Smooth muscle cell (in vitro differentiated cells): ENCODE results near the gene KIF5C. TPM values are rescaled to one million over a fixed set of nuclear protein-coding genes. Genes with fewer than 3 reads are reported as not detected.
A peak's percentile ranks its signal among the peaks of the same experiment; 100 is the strongest.

ENCODE experiments used
- DNase-seq: peaks from one replicate; lab custom pipeline; 2025; ENCODE audit not compliant: unreplicated experiment; lab: John Stamatoyannopoulos, UW
- H2AFZ ChIP-seq: fragments of 200-600 bp; sonication (generic); 2 replicates; pipeline ENCODE4 v1.6.0; 2016; ENCODE audit warnings: antibody characterized with exemption, low read depth, mild to moderate bottlenecking
- H3F3A ChIP-seq: fragments of 200-600 bp; sonication (generic); 2 replicates; pipeline ENCODE4 v1.6.0; 2017; ENCODE audit warnings: antibody characterized with exemption, low read depth
- H3K27ac ChIP-seq: fragments of 200-600 bp; sonication (generic); 2 replicates; pipeline ENCODE4 v1.5.1; 2016; ENCODE audit warnings: low read depth, mild to moderate bottlenecking
- H3K27me3 ChIP-seq: fragments of 200-600 bp; sonication (generic); 2 replicates; pipeline ENCODE4 v1.6.1; 2016; ENCODE audit warnings: low read depth, mild to moderate bottlenecking
- H3K36me3 ChIP-seq: fragments of 200-600 bp; sonication (generic); 2 replicates; pipeline ENCODE4 v1.5.1; 2016; ENCODE audit warnings: low read depth
- H3K4me1 ChIP-seq: fragments of 200-600 bp; sonication (generic); 2 replicates; pipeline ENCODE4 v1.5.1; 2016; ENCODE audit warnings: low read depth
- H3K4me2 ChIP-seq: fragments of 200-600 bp; sonication (generic); 2 replicates; pipeline ENCODE4 v1.6.0; 2016; ENCODE audit warnings: mild to moderate bottlenecking
- H3K4me3 ChIP-seq: fragments of 200-600 bp; sonication (generic); 2 replicates; pipeline ENCODE4 v1.5.1; 2016; ENCODE audit warnings: mild to moderate bottlenecking
- H3K79me2 ChIP-seq: fragments of 200-600 bp; sonication (generic); 2 replicates; pipeline ENCODE4 v1.6.0; 2016; ENCODE audit warnings: low read depth, mild to moderate bottlenecking
- H3K9ac ChIP-seq: fragments of 200-600 bp; sonication (generic); 2 replicates; pipeline ENCODE4 v1.6.0; 2016; ENCODE audit warnings: low read depth
- H3K9me3 ChIP-seq: fragments of 200-600 bp; sonication (generic); replicated peaks from 2 replicates; pipeline ENCODE4 v1.5.1; 2016; ENCODE audit warnings: low read depth
- H4K20me1 ChIP-seq: fragments of 200-600 bp; sonication (generic); 2 replicates; pipeline ENCODE4 v1.6.0; 2016; ENCODE audit warnings: low read depth
- CTCF ChIP-seq: fragments of 200-600 bp; sonication (generic); IDR thresholded peaks from 2 replicates; pipeline ENCODE4 v1.5.1; 2017; ENCODE audit warnings: borderline replicate concordance, mild to moderate bottlenecking, antibody characterized with exemption; ENCODE audit not compliant: insufficient read depth, poor library complexity, severe bottlenecking
- WGBS: methylation state at CpG from one replicate; pipeline ENCODE4 v1.1.7; 2016; ENCODE audit warnings: low lambda C conversion rate; 5-methylcytosine and 5-hydroxymethylcytosine counted together
- polyA plus RNA-seq: library from polyadenylated mRNA; unstranded; fragments of >200 nt; fragmentation: Nextera tagmentation; extraction: Ambion mirVana; gene quantifications from 2 replicates; pipeline ENCODE4 v1.2.1, GENCODE V29; 2016
- total RNA-seq: library from RNA; depleted of rRNA; stranded (reverse); fragments of >200 nt; gene quantifications from 2 replicates; pipeline ENCODE4 v1.2.3, GENCODE V29; 2014

KIF5C gene
- total and polyA plus RNA-seq, 2 experiments from 2014 or later: 0.09 to 1.4 TPM

GRCh38 chr2:149021761-149022160 is 146.7 kb downstream of the KIF5C start:
- Histone ChIP-seq H3K27ac (no peak overlapping the region), H3K4me2 (no peak overlapping the region), H4K20me1 (no peaks in the 10 kb centered on the region), H3K4me1 (no peaks in the 10 kb centered on the region), H3K9me3 (no peaks in the 10 kb centered on the region), H3F3A (no peaks in the 10 kb centered on the region), H3K79me2 (no peaks in the 10 kb centered on the region), H3K27me3 (peaks cover 4% of the 10 kb centered on the region), H2AFZ (no peak overlapping the region), H3K36me3 (no peaks in the 10 kb centered on the region), H3K9ac (no peak overlapping the region), H3K4me3 (no peak overlapping the region)
- WGBS: 83% methylated on average over 6 of the region's 6 CpGs
- TF ChIP-seq CTCF: no peak
- DNase-seq: no peak

- WGBS: 96% methylated on average over 6 of the region's 6 CpGs
- no peak overlapping the region for H3K27ac ChIP-seq
- H3K79me2 ChIP-seq: no peaks in the 10 kb centered on the region
Observed at GRCh38 chr2:149023091-149023490, 148.1 kb downstream of the KIF5C start.

GRCh38 chr2:149027590-149028250 is 152.7 kb downstream of the KIF5C start:
- DNase-seq: no peak
- Histone ChIP-seq H3K4me3 (no peak overlapping the region), H3K9ac (no peak overlapping the region), H4K20me1 (no peaks in the 10 kb centered on the region), H3K4me1 (no peaks in the 10 kb centered on the region), H3K79me2 (no peaks in the 10 kb centered on the region), H3K36me3 (no peaks in the 10 kb centered on the region), H3K27me3 (peaks cover 11% of the 10 kb centered on the region), H3K4me2 (no peak overlapping the region), H3K27ac (peak overlapping the region; percentile 35), H2AFZ (no peak overlapping the region), H3F3A (no peaks in the 10 kb centered on the region), H3K9me3 (no peaks in the 10 kb centered on the region)
- no peak for TF ChIP-seq CTCF
- WGBS: 45% methylated on average over 7 of the region's 7 CpGs

More at GRCh38 chr2:149023091-149023490, 148.1 kb downstream of the KIF5C start:
- TF ChIP-seq CTCF: no peak
- H4K20me1 ChIP-seq: no peaks in the 10 kb centered on the region
- H3K4me3 ChIP-seq: no peak overlapping the region
- H3K4me2 ChIP-seq: no peak overlapping the region
- no peaks in the 10 kb centered on the region for H3F3A ChIP-seq
- peaks cover 8% of the 10 kb centered on the region for H3K27me3 ChIP-seq
- no peaks in the 10 kb centered on the region for H3K36me3 ChIP-seq
- H3K4me1 ChIP-seq: no peaks in the 10 kb centered on the region
- no peak for DNase-seq
- H3K9me3 ChIP-seq: no peaks in the 10 kb centered on the region
- H2AFZ ChIP-seq: no peak overlapping the region
- no peak overlapping the region for H3K9ac ChIP-seq

- Histone ChIP-seq H3K9me3 (no peaks in the 10 kb centered on the region), H3K27me3 (peaks cover 11% of the 10 kb centered on the region), H3K79me2 (no peaks in the 10 kb centered on the region), H3K27ac (peak overlapping the region; percentile 35), H3F3A (no peaks in the 10 kb centered on the region), H3K9ac (no peak overlapping the region), H4K20me1 (no peaks in the 10 kb centered on the region), H3K4me1 (no peaks in the 10 kb centered on the region), H3K4me2 (no peak overlapping the region), H3K4me3 (no peak overlapping the region), H3K36me3 (no peaks in the 10 kb centered on the region), H2AFZ (no peak overlapping the region)
- no peak for DNase-seq
- 72% methylated on average over 6 of the region's 6 CpGs for WGBS
- no peak for TF ChIP-seq CTCF
Observed at GRCh38 chr2:149028377-149028776, 153.3 kb downstream of the KIF5C start.
